HL-60/S4 treated with retinoic acid at 250 ng/mL for 4 days and 3 days (cell line): Measurements from ENCODE around the gene QSOX1.

Experiments
- in situ Hi-C: fragments of 300-500 bp; cut with MboI; formaldehyde crosslinking; loops from 2 replicates; pipeline ENCODE4 v1.7.0; 2022; ENCODE audit warnings: low sequenced_read_pairs

The QSOX1 gene

GRCh38 chr1:180210008-180210620, 55.4 kb downstream of the QSOX1 start:
- in situ Hi-C loops = no loop called here

GRCh38 chr1:180211156-180211859, 56.6 kb downstream of the QSOX1 start:
- in situ Hi-C loops = no loop called here

GRCh38 chr1:180211860-180212229, 57.2 kb downstream of the QSOX1 start:
- in situ Hi-C loops = no loop called here

- in situ Hi-C loops = no loop called here
Measured at GRCh38 chr1:180213401-180214170, 58.9 kb downstream of the QSOX1 start.

GRCh38 chr1:180215856-180216625, 61.4 kb downstream of the QSOX1 start:
- in situ Hi-C loops = no loop called here

GRCh38 chr1:180217006-180217405, 62.3 kb downstream of the QSOX1 start:
- in situ Hi-C loops = no loop called here

- in situ Hi-C loops = no loop called here
Measured at GRCh38 chr1:180218806-180219765, 64.4 kb downstream of the QSOX1 start.

- in situ Hi-C loops = no loop called here
Measured at GRCh38 chr1:180219776-180220175, 65.1 kb downstream of the QSOX1 start.

GRCh38 chr1:180221462-180221861, 66.8 kb downstream of the QSOX1 start:
- in situ Hi-C loops = no loop called here

GRCh38 chr1:180224902-180225301, 70.2 kb downstream of the QSOX1 start:
- in situ Hi-C loops = no loop called here

- in situ Hi-C loops = no loop called here
Measured at GRCh38 chr1:180225403-180225802, 70.7 kb downstream of the QSOX1 start.

GRCh38 chr1:180227861-180228647, 73.4 kb downstream of the QSOX1 start:
- in situ Hi-C loops = no loop called here

GRCh38 chr1:180228648-180229482, 74.2 kb downstream of the QSOX1 start:
- in situ Hi-C loops = no loop called here

- in situ Hi-C loops = no loop called here
Measured at GRCh38 chr1:180229483-180230415, 75.1 kb downstream of the QSOX1 start, which contains the start of gene LHX4. Gene LHX4 (plus strand): TSS chr1:180230264. CDS start chr1:180230530, 266 bp downstream.

GRCh38 chr1:180230416-180230790, 75.7 kb downstream of the QSOX1 start:
- in situ Hi-C loops = no loop called here

- in situ Hi-C loops = no loop called here
Measured at GRCh38 chr1:180230791-180231505, 76.3 kb downstream of the QSOX1 start.

GRCh38 chr1:180231506-180231921, 76.8 kb downstream of the QSOX1 start:
- in situ Hi-C loops = no loop called here
